ENCODE results near the gene RHOG. TPM values are rescaled to one million over a fixed set of nuclear protein-coding genes. Genes with fewer than 3 reads are reported as not detected.
A peak's percentile ranks its signal among the peaks of the same experiment; 100 is the strongest.

RHOG gene
- total RNA-seq, 1 experiment from 2014 or later, result 31.0 TPM

GRCh38 chr11:3799143-3799542 lies 41.6 kb downstream of the RHOG start:
- ChIA-PET CTCF (no interaction called here), POLR2A (ENCODE audit: unreplicated experiment) (interaction anchor here (0.5 to 0.6 kb wide), 2 partner anchors 18 to 43 kb away, joined by 5 read pairs; no protein-coding TSS in a partner anchor)
- intact Hi-C loops (cut with micrococcal nuclease; ENCODE audit: unreplicated experiment), result no loop called here
- H3K27ac ChIP-seq, result no peak overlapping the region
- no peak for DNase-seq
- no peak overlapping the region for H3K4me3 ChIP-seq
- H3F3A ChIP-seq (ENCODE audit: insufficient read depth, low read depth), result no peaks in the 10 kb centered on the region; the same call in 1 of the 2 replicates
- no peak overlapping the region for H2AFZ ChIP-seq
- H3K4me1 ChIP-seq (replicated peaks; ENCODE audit: insufficient read depth), result peaks cover 17% of the 10 kb centered on the region
- no peak overlapping the region for H3K4me2 ChIP-seq
- BruUV-seq (replicated peaks), result no TSS peak
- peaks cover 22% of the 10 kb centered on the region; the same call in 1 of the 2 replicates for H4K20me1 ChIP-seq (ENCODE audit: insufficient read depth)
- peaks cover 31% of the 10 kb centered on the region for H3K79me2 ChIP-seq (ENCODE audit: low read depth)
- H3K9me3 ChIP-seq (ENCODE audit: insufficient read depth, low read depth), result no peaks in the 10 kb centered on the region
- H3K9me2 ChIP-seq (ENCODE audit: insufficient read depth), result no peaks in the 10 kb centered on the region
- no peaks in the 10 kb centered on the region for H3K27me3 ChIP-seq (ENCODE audit: insufficient read depth, low read depth)
- TF ChIP-seq, protein P1, sequence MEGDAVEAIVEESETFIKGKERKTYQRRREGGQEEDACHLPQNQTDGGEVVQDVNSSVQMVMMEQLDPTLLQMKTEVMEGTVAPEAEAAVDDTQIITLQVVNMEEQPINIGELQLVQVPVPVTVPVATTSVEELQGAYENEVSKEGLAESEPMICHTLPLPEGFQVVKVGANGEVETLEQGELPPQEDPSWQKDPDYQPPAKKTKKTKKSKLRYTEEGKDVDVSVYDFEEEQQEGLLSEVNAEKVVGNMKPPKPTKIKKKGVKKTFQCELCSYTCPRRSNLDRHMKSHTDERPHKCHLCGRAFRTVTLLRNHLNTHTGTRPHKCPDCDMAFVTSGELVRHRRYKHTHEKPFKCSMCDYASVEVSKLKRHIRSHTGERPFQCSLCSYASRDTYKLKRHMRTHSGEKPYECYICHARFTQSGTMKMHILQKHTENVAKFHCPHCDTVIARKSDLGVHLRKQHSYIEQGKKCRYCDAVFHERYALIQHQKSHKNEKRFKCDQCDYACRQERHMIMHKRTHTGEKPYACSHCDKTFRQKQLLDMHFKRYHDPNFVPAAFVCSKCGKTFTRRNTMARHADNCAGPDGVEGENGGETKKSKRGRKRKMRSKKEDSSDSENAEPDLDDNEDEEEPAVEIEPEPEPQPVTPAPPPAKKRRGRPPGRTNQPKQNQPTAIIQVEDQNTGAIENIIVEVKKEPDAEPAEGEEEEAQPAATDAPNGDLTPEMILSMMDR (conservative IDR thresholded peaks at IDR 0.05), result no peak
- no peak for TF ChIP-seq EZH2 (IDR thresholded peaks at IDR 0.05; ENCODE audit: low read depth)
- H3K36me3 ChIP-seq (ENCODE audit: low read depth), result no peaks in the 10 kb centered on the region

- peak within 1 kb of the TSS; percentile 77 for H2AFZ ChIP-seq
- CTCF ChIA-PET, result no interaction called here
- H3K27me3 ChIP-seq (ENCODE audit: insufficient read depth, low read depth), result no peaks in the 10 kb centered on the region
- peak within 1 kb of the TSS; percentile 94 for H3K4me2 ChIP-seq
- TF ChIP-seq, protein P1 (conservative IDR thresholded peaks at IDR 0.05), result no peak
- TF ChIP-seq EZH2 (IDR thresholded peaks at IDR 0.05; ENCODE audit: low read depth), result no peak
- peak within 1 kb of the TSS; percentile 86 for H3K4me3 ChIP-seq
- peaks cover 3% of the 10 kb centered on the region; the same call in 1 of the 2 replicates for H3K36me3 ChIP-seq (ENCODE audit: low read depth)
- no peaks in the 10 kb centered on the region; the same call in 1 of the 2 replicates for H3F3A ChIP-seq (ENCODE audit: insufficient read depth, low read depth)
- peak; percentile 97 to 98 for DNase-seq
- H4K20me1 ChIP-seq (ENCODE audit: insufficient read depth), result peaks cover 29% of the 10 kb centered on the region
- intact Hi-C loops (cut with micrococcal nuclease; ENCODE audit: unreplicated experiment), result no loop called here
- no TSS peak for BruUV-seq (replicated peaks)
- H3K4me1 ChIP-seq (replicated peaks; ENCODE audit: insufficient read depth), result peaks cover 17% of the 10 kb centered on the region
- POLR2A ChIA-PET (ENCODE audit: unreplicated experiment), result interaction anchor here (0.6 to 0.7 kb wide), 2 partner anchors 39 to 326 kb away, joined by 3 to 14 read pairs; no protein-coding TSS in a partner anchor
- H3K9me2 ChIP-seq (ENCODE audit: insufficient read depth), result no peaks in the 10 kb centered on the region
- peak within 1 kb of the TSS; percentile 59 for H3K27ac ChIP-seq
- peaks cover 47% of the 10 kb centered on the region for H3K79me2 ChIP-seq (ENCODE audit: low read depth)
- H3K9me3 ChIP-seq (ENCODE audit: insufficient read depth, low read depth), result no peaks in the 10 kb centered on the region
Observed at GRCh38 chr11:3797329-3798090, 43.2 kb downstream of the RHOG start, which contains the start of gene NUP98. NUP98 (minus strand) TSS chr11:3797554; CDS start chr11:3782117, 15,437 bp downstream.

- Histone ChIP-seq H3K4me1 (replicated peaks; ENCODE audit: insufficient read depth) (peaks cover 17% of the 10 kb centered on the region), H3K27ac (peak overlapping the region; percentile 42; the same call in 1 of the 2 replicates), H3K9me3 (ENCODE audit: insufficient read depth, low read depth) (no peaks in the 10 kb centered on the region), H3K4me3 (peak overlapping the region; percentile 86), H3K9me2 (ENCODE audit: insufficient read depth) (no peaks in the 10 kb centered on the region), H4K20me1 (ENCODE audit: insufficient read depth) (peaks cover 29% of the 10 kb centered on the region), H3K27me3 (ENCODE audit: insufficient read depth, low read depth) (no peaks in the 10 kb centered on the region), H3K36me3 (ENCODE audit: low read depth) (peaks cover 6% of the 10 kb centered on the region; the same call in 1 of the 2 replicates), H3K79me2 (ENCODE audit: low read depth) (peaks cover 54% of the 10 kb centered on the region), H2AFZ (peak overlapping the region; percentile 40; the same call in 1 of the 2 replicates), H3K4me2 (peak overlapping the region; percentile 94), H3F3A (ENCODE audit: insufficient read depth, low read depth) (no peaks in the 10 kb centered on the region; the same call in 1 of the 2 replicates)
- TF ChIP-seq EZH2 (IDR thresholded peaks at IDR 0.05; ENCODE audit: low read depth), result no peak
- CTCF ChIA-PET, result interaction anchor here (0.6 kb wide), 1 partner anchor 58 kb away, joined by 3 read pairs; no protein-coding TSS in a partner anchor
- POLR2A ChIA-PET (ENCODE audit: unreplicated experiment), result interaction anchor here (0.6 kb wide), 1 partner anchor 120 kb away, joined by 3 read pairs; no protein-coding TSS in a partner anchor
- DNase-seq, result peak in 1 of 2 experiments; percentile 2
- BruUV-seq (replicated peaks), result TSS peak; percentile 42
- intact Hi-C loops (cut with micrococcal nuclease; ENCODE audit: unreplicated experiment), result no loop called here
Observed at GRCh38 chr11:3796801-3797328, 43.9 kb downstream of the RHOG start.
